Measurements from ENCODE around the gene SMYD3. TPM values are rescaled to one million over a fixed set of nuclear protein-coding genes. Genes with fewer than 3 reads are reported as not detected.
"Not testable (repeated sequence)": the region's sequence is repeated elsewhere in the genome, so short reads cannot be mapped to it uniquely, and the experiment has no call there.

SMYD3 gene
- total RNA-seq, 1 donor from 2014 or later: 80.8 TPM

GRCh38 chr1:245748646-245749045 is 758.4 kb downstream of the SMYD3 start:
- Mint-ChIP-seq H3K4me1 (ENCODE audit: low read depth, unreplicated experiment) (peaks cover 53% of the 10 kb centered on the region), H3K4me3 (ENCODE audit: unreplicated experiment) (no peak overlapping the region), H3K27me3 (ENCODE audit: low read depth, unreplicated experiment) (no peaks in the 10 kb centered on the region), H3K27ac (ENCODE audit: unreplicated experiment) (peak overlapping the region; percentile 22), H3K36me3 (ENCODE audit: low read depth, unreplicated experiment) (peaks cover 31% of the 10 kb centered on the region), H3K9me3 (ENCODE audit: unreplicated experiment) (peaks cover 8% of the 10 kb centered on the region)
- H3K4me2 ChIP-seq (ENCODE audit: low read length): no peak overlapping the region
- H3K9ac ChIP-seq (ENCODE audit: low read length): no peak overlapping the region
- H3K36me3 ChIP-seq (ENCODE audit: insufficient read depth, low read length): no peaks in the 10 kb centered on the region
- H4K20me1 ChIP-seq (ENCODE audit: insufficient read depth, low read length): no peaks in the 10 kb centered on the region
- H2AFZ ChIP-seq (ENCODE audit: low read depth, low read length): no peak overlapping the region
- H3K4me3 ChIP-seq (ENCODE audit: insufficient read depth, low read depth, low read length): no peak overlapping the region
- TF ChIP-seq, protein P1, sequence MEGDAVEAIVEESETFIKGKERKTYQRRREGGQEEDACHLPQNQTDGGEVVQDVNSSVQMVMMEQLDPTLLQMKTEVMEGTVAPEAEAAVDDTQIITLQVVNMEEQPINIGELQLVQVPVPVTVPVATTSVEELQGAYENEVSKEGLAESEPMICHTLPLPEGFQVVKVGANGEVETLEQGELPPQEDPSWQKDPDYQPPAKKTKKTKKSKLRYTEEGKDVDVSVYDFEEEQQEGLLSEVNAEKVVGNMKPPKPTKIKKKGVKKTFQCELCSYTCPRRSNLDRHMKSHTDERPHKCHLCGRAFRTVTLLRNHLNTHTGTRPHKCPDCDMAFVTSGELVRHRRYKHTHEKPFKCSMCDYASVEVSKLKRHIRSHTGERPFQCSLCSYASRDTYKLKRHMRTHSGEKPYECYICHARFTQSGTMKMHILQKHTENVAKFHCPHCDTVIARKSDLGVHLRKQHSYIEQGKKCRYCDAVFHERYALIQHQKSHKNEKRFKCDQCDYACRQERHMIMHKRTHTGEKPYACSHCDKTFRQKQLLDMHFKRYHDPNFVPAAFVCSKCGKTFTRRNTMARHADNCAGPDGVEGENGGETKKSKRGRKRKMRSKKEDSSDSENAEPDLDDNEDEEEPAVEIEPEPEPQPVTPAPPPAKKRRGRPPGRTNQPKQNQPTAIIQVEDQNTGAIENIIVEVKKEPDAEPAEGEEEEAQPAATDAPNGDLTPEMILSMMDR (IDR thresholded peaks at IDR 0.05; ENCODE audit: insufficient read depth, low read depth, low read length): no peak
- no peak for TF ChIP-seq EZH2 (IDR thresholded peaks at IDR 0.05; ENCODE audit: insufficient read depth, low read length)
- H3K27me3 ChIP-seq (ENCODE audit: insufficient read depth, low read length): peaks cover 2% of the 10 kb centered on the region
- H3K79me2 ChIP-seq (ENCODE audit: insufficient read depth, low read length): no peaks in the 10 kb centered on the region
- FAIRE-seq (no peak), DNase-seq (ENCODE audit: low read depth) (no peak)
- peaks cover 11% of the 10 kb centered on the region for H3K4me1 ChIP-seq (ENCODE audit: insufficient read depth, low read length)
- no peaks in the 10 kb centered on the region for H3K9me3 ChIP-seq (ENCODE audit: insufficient read depth, low read depth, low read length)
- no peak overlapping the region for H3K27ac ChIP-seq (ENCODE audit: low read depth, low read length)

- Histone ChIP-seq H4K20me1 (ENCODE audit: insufficient read depth, low read length) (no peaks in the 10 kb centered on the region), H2AFZ (ENCODE audit: low read depth, low read length) (no peak overlapping the region), H3K9me3 (ENCODE audit: insufficient read depth, low read depth, low read length) (no peaks in the 10 kb centered on the region), H3K4me2 (ENCODE audit: low read length) (no peak overlapping the region), H3K36me3 (ENCODE audit: insufficient read depth, low read length) (no peaks in the 10 kb centered on the region), H3K27ac (ENCODE audit: low read depth, low read length) (no peak overlapping the region), H3K79me2 (ENCODE audit: insufficient read depth, low read length) (no peaks in the 10 kb centered on the region), H3K4me3 (ENCODE audit: insufficient read depth, low read depth, low read length) (no peak overlapping the region), H3K9ac (ENCODE audit: low read length) (no peak overlapping the region), H3K27me3 (ENCODE audit: insufficient read depth, low read length) (peaks cover 2% of the 10 kb centered on the region), H3K4me1 (ENCODE audit: insufficient read depth, low read length) (peaks cover 11% of the 10 kb centered on the region)
- H3K27me3 Mint-ChIP-seq (ENCODE audit: low read depth, unreplicated experiment): no peaks in the 10 kb centered on the region
- H3K9me3 Mint-ChIP-seq (ENCODE audit: unreplicated experiment): peaks cover 8% of the 10 kb centered on the region
- H3K27ac Mint-ChIP-seq (ENCODE audit: unreplicated experiment): peak overlapping the region; percentile 22
- FAIRE-seq: no peak
- H3K4me1 Mint-ChIP-seq (ENCODE audit: low read depth, unreplicated experiment): peaks cover 51% of the 10 kb centered on the region
- no peak overlapping the region for H3K4me3 Mint-ChIP-seq (ENCODE audit: unreplicated experiment)
- no peak for TF ChIP-seq EZH2 (IDR thresholded peaks at IDR 0.05; ENCODE audit: insufficient read depth, low read length)
- TF ChIP-seq, protein P1 (IDR thresholded peaks at IDR 0.05; ENCODE audit: insufficient read depth, low read depth, low read length): no peak
- DNase-seq (ENCODE audit: low read depth): peak; percentile 55
- H3K36me3 Mint-ChIP-seq (ENCODE audit: low read depth, unreplicated experiment): peaks cover 31% of the 10 kb centered on the region
Measured at GRCh38 chr1:245748240-245748639, 758.8 kb downstream of the SMYD3 start.

DNA sequence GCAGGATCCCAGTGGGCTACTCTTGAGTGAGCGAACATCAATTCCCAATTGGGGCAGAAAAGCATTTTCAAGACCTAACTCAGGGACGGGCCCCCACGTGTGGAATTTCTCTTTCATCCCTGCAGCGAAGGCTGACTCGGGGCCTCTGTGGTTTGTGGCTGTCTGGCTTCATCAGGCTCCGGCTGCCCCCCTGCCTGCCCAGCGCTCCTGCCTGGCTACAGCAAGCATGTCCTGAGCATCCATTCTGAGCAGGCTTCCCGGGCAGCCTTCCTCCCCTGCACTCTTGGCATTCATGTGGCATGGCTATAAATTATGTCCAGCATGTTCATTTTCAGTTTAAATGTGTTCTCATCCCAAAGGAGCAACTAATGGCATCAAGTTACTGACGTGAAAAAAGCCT is 764.2 kb downstream of the SMYD3 start:
- no peak for FAIRE-seq
- Histone ChIP-seq H3K9ac (ENCODE audit: low read length) (no peak overlapping the region), H3K79me2 (ENCODE audit: insufficient read depth, low read length) (no peaks in the 10 kb centered on the region), H3K27me3 (ENCODE audit: insufficient read depth, low read length) (peaks cover 2% of the 10 kb centered on the region), H2AFZ (ENCODE audit: low read depth, low read length) (no peak overlapping the region), H3K36me3 (ENCODE audit: insufficient read depth, low read length) (no peaks in the 10 kb centered on the region), H4K20me1 (ENCODE audit: insufficient read depth, low read length) (no peaks in the 10 kb centered on the region), H3K4me2 (ENCODE audit: low read length) (peak overlapping the region; percentile 23), H3K27ac (ENCODE audit: low read depth, low read length) (no peak overlapping the region), H3K4me3 (ENCODE audit: insufficient read depth, low read depth, low read length) (no peak overlapping the region), H3K4me1 (ENCODE audit: insufficient read depth, low read length) (peaks cover 5% of the 10 kb centered on the region), H3K9me3 (ENCODE audit: insufficient read depth, low read depth, low read length) (no peaks in the 10 kb centered on the region)
- peaks cover 14% of the 10 kb centered on the region for H3K4me1 Mint-ChIP-seq (ENCODE audit: low read depth, unreplicated experiment)
- peak; percentile 85 for DNase-seq (ENCODE audit: low read depth)
- peaks cover 19% of the 10 kb centered on the region for H3K36me3 Mint-ChIP-seq (ENCODE audit: low read depth, unreplicated experiment)
- H3K27ac Mint-ChIP-seq (ENCODE audit: unreplicated experiment): peak overlapping the region; percentile 67
- no peak overlapping the region for H3K4me3 Mint-ChIP-seq (ENCODE audit: unreplicated experiment)
- H3K27me3 Mint-ChIP-seq (ENCODE audit: low read depth, unreplicated experiment): no peaks in the 10 kb centered on the region
- H3K9me3 Mint-ChIP-seq (ENCODE audit: unreplicated experiment): peaks cover 16% of the 10 kb centered on the region
- TF ChIP-seq, protein P1 (IDR thresholded peaks at IDR 0.05; ENCODE audit: insufficient read depth, low read depth, low read length): no peak
- no peak for TF ChIP-seq EZH2 (IDR thresholded peaks at IDR 0.05; ENCODE audit: insufficient read depth, low read length)

DNA sequence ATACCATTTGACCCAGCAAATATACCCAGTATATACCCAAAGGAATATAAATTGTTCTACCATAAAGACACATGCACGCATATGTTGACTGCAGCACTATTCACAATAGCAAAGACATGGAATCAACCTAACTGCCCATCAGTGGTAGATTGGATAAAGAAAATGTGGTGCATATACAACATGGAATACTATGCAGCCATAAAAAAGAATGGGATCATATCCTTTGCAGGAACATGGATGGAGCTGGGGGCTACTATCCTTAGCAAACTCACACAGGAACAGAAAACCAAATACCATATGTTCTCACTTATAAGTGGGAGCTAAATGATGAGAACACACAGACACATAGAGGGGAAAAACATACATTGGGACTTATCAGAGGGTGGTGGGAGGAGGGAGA is 766.7 kb downstream of the SMYD3 start:
- not testable (repeated sequence) for DNase-seq (ENCODE audit: low read depth); H3K79me2 ChIP-seq (ENCODE audit: insufficient read depth, low read length); H3K27me3 Mint-ChIP-seq (ENCODE audit: low read depth, unreplicated experiment); H3K36me3 Mint-ChIP-seq (ENCODE audit: low read depth, unreplicated experiment); FAIRE-seq; H3K4me2 ChIP-seq (ENCODE audit: low read length); H3K4me3 ChIP-seq (ENCODE audit: insufficient read depth, low read depth, low read length); H3K9ac ChIP-seq (ENCODE audit: low read length); H4K20me1 ChIP-seq (ENCODE audit: insufficient read depth, low read length); H3K27me3 ChIP-seq (ENCODE audit: insufficient read depth, low read length); H3K27ac ChIP-seq (ENCODE audit: low read depth, low read length); H3K4me1 ChIP-seq (ENCODE audit: insufficient read depth, low read length); H3K4me3 Mint-ChIP-seq (ENCODE audit: unreplicated experiment); H3K27ac Mint-ChIP-seq (ENCODE audit: unreplicated experiment); H3K36me3 ChIP-seq (ENCODE audit: insufficient read depth, low read length); H3K9me3 Mint-ChIP-seq (ENCODE audit: unreplicated experiment); H3K9me3 ChIP-seq (ENCODE audit: insufficient read depth, low read depth, low read length); H2AFZ ChIP-seq (ENCODE audit: low read depth, low read length)
- H3K4me1 Mint-ChIP-seq (ENCODE audit: low read depth, unreplicated experiment): peaks cover 11% of the 10 kb centered on the region

Measured in astrocyte (in vitro differentiated cells and primary cell).